ENCODE measurements around the gene CBLN2.

GRCh38 chr18:72542342-72542741, 1.8 kb downstream of the CBLN2 start:
- TF ChIP-seq CTCF (IDR thresholded peaks at IDR 0.05) (no peak), POLR2A (IDR thresholded peaks at IDR 0.05) (no peak)
